CD4-positive, alpha-beta memory T cell (primary cell): ENCODE results near the gene SLC9A9. TPM values are rescaled to one million over a fixed set of nuclear protein-coding genes. Genes with fewer than 3 reads are reported as not detected.
"Not testable (repeated sequence)": the region's sequence is repeated elsewhere in the genome, so short reads cannot be mapped to it uniquely, and the experiment has no call there.

Experiments
- CTCF ChIA-PET: fragments of 350-600 bp; sonication (Branson Sonifier 250); formaldehyde crosslinking; loops from one replicate; lab custom pipeline; 2021; ENCODE audit warnings: inconsistent platforms; ENCODE audit not compliant: partially characterized antibody; lab: Charles Lee
- POLR2A ChIA-PET: fragments of 350-600 bp; sonication (Branson Sonifier 250); formaldehyde crosslinking; loops from one replicate; lab custom pipeline; 2021; ENCODE audit not compliant: partially characterized antibody; lab: Charles Lee
- DNase-seq, 5 donors: peaks; one replicate each; pipeline versions ENCODE4 v3.0.0 to v3.0.0-alpha.2; 2020 to 2022; ENCODE audit warnings: mixed read lengths in 1 of 5
- H3K27ac ChIP-seq: one replicate; pipeline ENCODE4 v1.7.0; 2013; ENCODE audit warnings: low read depth, low read length
- H3K27me3 ChIP-seq: 2 replicates; pipeline ENCODE4 v1.7.0; 2013; ENCODE audit warnings: mild to moderate bottlenecking, low read length, moderate library complexity; ENCODE audit not compliant: insufficient read depth
- H3K36me3 ChIP-seq: 2 replicates; pipeline ENCODE4 v1.7.0; 2013; ENCODE audit warnings: mild to moderate bottlenecking, low read length, moderate library complexity; ENCODE audit not compliant: insufficient read depth
- H3K4me1 ChIP-seq: 2 replicates; pipeline ENCODE4 v1.7.0; 2013; ENCODE audit warnings: mild to moderate bottlenecking, low read length, moderate library complexity; ENCODE audit not compliant: insufficient read depth
- H3K4me3 ChIP-seq, 2 donors: one replicate each; pipeline ENCODE4 v1.7.0; 2013; ENCODE audit warnings: low read length in 2 of 2, mild to moderate bottlenecking in 1 of 2
- H3K9me3 ChIP-seq, 2 donors: one replicate each; pipeline ENCODE4 v1.7.0; 2013; ENCODE audit warnings: low read length in 2 of 2, control low read depth in 1 of 2; ENCODE audit not compliant: control insufficient read depth in 1 of 2
- H3K27ac Mint-ChIP-seq, 7 donors: one replicate each; pipeline ENCODE4 v1.8.0; 2020 to 2021; ENCODE audit warnings: mixed read lengths in 7 of 7, mild to moderate bottlenecking in 6 of 7, inconsistent platforms in 3 of 7, moderate library complexity in 3 of 7
- H3K27me3 Mint-ChIP-seq, 2 donors: one replicate each; pipeline ENCODE4 v1.8.0; 2020 to 2021; ENCODE audit warnings: mixed read lengths in 2 of 2
- H3K36me3 Mint-ChIP-seq, 2 donors: one replicate each; pipeline ENCODE4 v1.8.0; 2020 to 2021; ENCODE audit warnings: mixed read lengths in 2 of 2, inconsistent platforms in 1 of 2, mild to moderate bottlenecking in 1 of 2
- H3K4me1 Mint-ChIP-seq, 4 donors: one replicate each; pipeline ENCODE4 v1.8.0; 2020 to 2021; ENCODE audit warnings: mixed read lengths in 4 of 4, mild to moderate bottlenecking in 1 of 4
- H3K4me3 Mint-ChIP-seq, 8 donors: one replicate each; pipeline ENCODE4 v1.8.0; 2020 to 2021; ENCODE audit warnings: mixed read lengths in 8 of 8, mild to moderate bottlenecking in 7 of 8, moderate library complexity in 6 of 8, inconsistent platforms in 3 of 8
- H3K9me3 Mint-ChIP-seq, 8 donors: one replicate each; pipeline ENCODE4 v1.8.0; 2020 to 2021; ENCODE audit warnings: mixed read lengths in 8 of 8, mild to moderate bottlenecking in 5 of 8, inconsistent platforms in 3 of 8, moderate library complexity in 1 of 8
- intact Hi-C: fragments of 100-400 bp; cut with micrococcal nuclease; formaldehyde crosslinking; loops from one replicate; pipeline ENCODE4 v1.15.1; 2023
- polyA plus RNA-seq, 2 donors: library from polyadenylated mRNA; unstranded; fragments of 300-500 nt; fragmentation: Illumina TruSeq; gene quantifications; one replicate each; pipeline ENCODE4 v1.2.3, GENCODE V29; 2021
- total RNA-seq, 2 experiments: library from RNA; stranded (reverse); gene quantifications; one replicate each; pipeline ENCODE4 v1.2.3, GENCODE V29; 2021

Gene SLC9A9
- total and polyA plus RNA-seq, 4 experiments from 2014 or later, result 30.8 to 35.5 (median 34.4) TPM

GRCh38 chr3:143529018-143529478 is 319.2 kb downstream of the SLC9A9 start:
- ChIA-PET CTCF (no interaction called here), POLR2A (no interaction called here)
- Histone ChIP-seq H3K9me3 (no peaks in the 10 kb centered on the region), H3K4me3 (no peak overlapping the region), H3K27me3 (no peaks in the 10 kb centered on the region), H3K36me3 (no peaks in the 10 kb centered on the region), H3K4me1 (no peaks in the 10 kb centered on the region), H3K27ac (no peak overlapping the region)
- no peaks in the 10 kb centered on the region for H3K4me1 Mint-ChIP-seq
- peaks cover 20 to 57% of the 10 kb centered on the region in 2 donors for H3K36me3 Mint-ChIP-seq
- peaks cover 0 to 5% (median 2%) of the 10 kb centered on the region in 8 donors for H3K9me3 Mint-ChIP-seq
- DNase-seq, result no peak
- intact Hi-C loops, result no loop called here
- no peaks in the 10 kb centered on the region for H3K27me3 Mint-ChIP-seq
- H3K4me3 Mint-ChIP-seq, result no peak overlapping the region
- no peak overlapping the region for H3K27ac Mint-ChIP-seq

DNA sequence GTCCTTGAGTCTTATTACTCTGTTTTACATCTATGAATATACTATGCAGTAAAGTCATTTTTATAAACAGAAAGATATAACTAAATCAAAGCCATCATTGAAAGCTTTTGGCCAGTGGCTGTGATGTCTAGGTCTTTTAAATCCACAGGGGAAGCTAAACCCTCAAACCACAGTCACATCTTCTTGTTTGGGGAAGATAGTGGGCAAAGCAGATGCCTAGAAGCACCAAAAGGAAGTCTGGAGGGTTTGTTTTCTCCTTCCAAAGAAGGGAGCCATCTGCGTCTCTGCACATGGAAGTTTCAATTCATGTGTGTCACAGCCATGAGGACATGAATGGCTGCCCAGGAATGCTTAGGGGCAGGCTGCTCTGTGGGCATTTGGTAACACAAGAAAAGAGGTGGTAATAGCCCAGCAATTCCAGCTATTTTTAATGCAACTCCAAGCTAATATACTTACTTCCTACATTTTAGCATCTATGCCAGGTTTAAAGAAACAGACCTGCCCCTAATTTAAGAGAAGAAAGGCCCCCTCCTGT is 322.2 kb downstream of the SLC9A9 start:
- H3K4me1 ChIP-seq, result no peaks in the 10 kb centered on the region
- intact Hi-C loops, result no loop called here
- CTCF ChIA-PET, result no interaction called here

GRCh38 chr3:143525408-143525807 is 322.9 kb downstream of the SLC9A9 start:
- no peak overlapping the region for H3K27ac Mint-ChIP-seq
- DNase-seq, result no peak
- H3K36me3 Mint-ChIP-seq, result peaks cover 17 to 50% of the 10 kb centered on the region in 2 donors
- Histone ChIP-seq H3K4me3 (no peak overlapping the region), H3K9me3 (no peaks in the 10 kb centered on the region), H3K4me1 (no peaks in the 10 kb centered on the region), H3K27ac (no peak overlapping the region), H3K36me3 (no peaks in the 10 kb centered on the region), H3K27me3 (no peaks in the 10 kb centered on the region)
- H3K9me3 Mint-ChIP-seq, result peaks cover 0 to 5% (median 2%) of the 10 kb centered on the region in 8 donors
- no peaks in the 10 kb centered on the region for H3K27me3 Mint-ChIP-seq
- intact Hi-C loops, result no loop called here
- POLR2A ChIA-PET, result no interaction called here
- H3K4me3 Mint-ChIP-seq, result no peak overlapping the region
- CTCF ChIA-PET, result no interaction called here
- peaks cover 0 to 2% (median 0%) of the 10 kb centered on the region in 4 donors for H3K4me1 Mint-ChIP-seq

More for the DNA sequence above, 322.2 kb downstream of the SLC9A9 start:
- H3K4me1 Mint-ChIP-seq, result no peaks in the 10 kb centered on the region
- no peak overlapping the region for H3K4me3 ChIP-seq
- H3K27me3 ChIP-seq, result no peaks in the 10 kb centered on the region
- DNase-seq, result no peak
- no peaks in the 10 kb centered on the region for H3K36me3 ChIP-seq
- POLR2A ChIA-PET, result no interaction called here
- peaks cover 20 to 57% of the 10 kb centered on the region in 2 donors for H3K36me3 Mint-ChIP-seq
- no peaks in the 10 kb centered on the region for H3K9me3 ChIP-seq
- no peaks in the 10 kb centered on the region for H3K27me3 Mint-ChIP-seq
- no peak overlapping the region for H3K27ac Mint-ChIP-seq
- no peak overlapping the region for H3K4me3 Mint-ChIP-seq
- no peak overlapping the region for H3K27ac ChIP-seq
- peaks cover 0 to 5% (median 2%) of the 10 kb centered on the region in 8 donors for H3K9me3 Mint-ChIP-seq

DNA sequence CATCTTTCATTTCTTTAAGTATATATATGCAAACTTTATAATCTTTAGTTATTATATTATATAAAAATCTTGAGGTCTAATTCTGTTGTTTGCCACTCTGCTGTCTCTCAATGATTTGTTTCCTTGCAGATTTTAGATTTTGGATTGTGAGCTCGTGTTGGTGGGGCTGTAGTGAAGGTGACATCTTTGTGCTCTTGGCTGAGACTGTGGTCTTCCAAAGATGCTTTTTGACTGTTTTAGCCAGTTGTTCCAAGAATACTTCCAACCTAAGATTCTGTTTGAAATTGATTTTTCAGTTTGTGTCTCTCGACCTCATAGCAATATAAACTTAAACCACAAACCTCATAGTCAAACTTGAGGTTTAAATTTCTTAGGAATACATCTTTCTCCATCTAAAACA is 326.5 kb downstream of the SLC9A9 start:
- Mint-ChIP-seq H3K36me3 (peaks cover 8 to 33% of the 10 kb centered on the region in 2 donors), H3K27me3 (no peaks in the 10 kb centered on the region), H3K9me3 (peaks cover 0 to 6% (median 1%) of the 10 kb centered on the region in 8 donors), H3K27ac (no peak overlapping the region), H3K4me3 (no peak overlapping the region), H3K4me1 (peaks cover 0 to 2% (median 0%) of the 10 kb centered on the region in 4 donors)
- no peak overlapping the region for H3K27ac ChIP-seq
- no peak for DNase-seq
- H3K36me3 ChIP-seq, result no peaks in the 10 kb centered on the region
- H3K9me3 ChIP-seq, result no peaks in the 10 kb centered on the region
- H3K27me3 ChIP-seq, result no peaks in the 10 kb centered on the region
- H3K4me1 ChIP-seq, result no peaks in the 10 kb centered on the region
- POLR2A ChIA-PET, result no interaction called here
- intact Hi-C loops, result no loop called here
- CTCF ChIA-PET, result no interaction called here
- no peak overlapping the region for H3K4me3 ChIP-seq

DNA sequence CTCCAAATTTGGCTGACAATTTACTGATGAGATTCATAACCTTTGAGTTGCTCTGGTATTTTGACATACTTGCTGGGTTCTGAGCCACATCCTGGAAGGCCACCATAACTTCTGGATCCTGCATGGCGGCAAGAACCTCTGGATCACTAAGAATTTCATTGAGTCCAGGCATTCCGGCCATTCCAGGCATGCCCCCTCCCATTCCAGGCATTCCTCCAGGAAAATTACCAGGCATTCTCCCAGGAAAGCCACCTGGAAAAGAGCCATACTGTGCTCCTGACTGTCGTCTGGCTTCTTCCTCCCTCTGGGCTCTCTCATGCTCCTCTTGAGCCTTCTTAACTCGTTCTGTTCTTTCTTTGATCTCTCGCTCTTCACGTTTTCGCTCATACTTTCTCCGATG is 331.1 kb downstream of the SLC9A9 start:
- H3K9me3 Mint-ChIP-seq, H3K9me3 ChIP-seq, H3K36me3 ChIP-seq, H3K27me3 Mint-ChIP-seq, intact Hi-C loops, CTCF ChIA-PET, H3K4me1 ChIP-seq, POLR2A ChIA-PET, H3K4me3 ChIP-seq, H3K4me3 Mint-ChIP-seq, H3K27me3 ChIP-seq, H3K4me1 Mint-ChIP-seq, H3K27ac ChIP-seq, DNase-seq: not testable (repeated sequence)
- H3K36me3 Mint-ChIP-seq, result peaks cover 9 to 13% of the 10 kb centered on the region in 2 donors
- H3K27ac Mint-ChIP-seq, result peak overlapping the region in 1 of 7 donors; percentile 67

DNA sequence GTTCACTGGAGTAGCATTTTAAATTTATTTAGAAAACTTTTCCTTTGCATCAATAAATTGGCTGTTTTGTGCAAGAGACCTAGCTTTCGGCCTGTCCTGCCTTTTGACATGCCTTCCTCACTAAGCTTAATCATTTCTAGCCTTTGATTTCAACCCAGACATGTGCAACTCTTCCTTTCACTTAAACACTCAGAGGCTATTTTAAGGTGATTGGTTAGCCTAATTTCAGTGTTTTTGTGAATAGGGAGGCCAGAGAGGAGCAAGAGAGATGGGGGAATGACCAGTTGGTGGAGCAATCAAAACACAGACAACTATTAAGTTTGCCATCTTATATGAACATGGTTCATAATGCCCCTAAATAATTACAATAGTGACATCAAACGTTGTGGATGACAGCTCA is 333.4 kb downstream of the SLC9A9 start:
- no peak overlapping the region for H3K4me3 Mint-ChIP-seq
- peaks cover 0 to 2% (median 0%) of the 10 kb centered on the region in 4 donors for H3K4me1 Mint-ChIP-seq
- no peak overlapping the region for H3K27ac Mint-ChIP-seq
- ChIA-PET CTCF (no interaction called here), POLR2A (no interaction called here)
- no peaks in the 10 kb centered on the region for H3K27me3 Mint-ChIP-seq
- Histone ChIP-seq H3K27me3 (no peaks in the 10 kb centered on the region), H3K4me3 (no peak overlapping the region), H3K27ac (no peak overlapping the region), H3K4me1 (no peaks in the 10 kb centered on the region), H3K9me3 (no peaks in the 10 kb centered on the region), H3K36me3 (no peaks in the 10 kb centered on the region)
- peaks cover 8 to 13% of the 10 kb centered on the region in 2 donors for H3K36me3 Mint-ChIP-seq
- intact Hi-C loops, result no loop called here
- no peak for DNase-seq
- H3K9me3 Mint-ChIP-seq, result peaks cover 0 to 2% (median 0%) of the 10 kb centered on the region in 8 donors

DNA sequence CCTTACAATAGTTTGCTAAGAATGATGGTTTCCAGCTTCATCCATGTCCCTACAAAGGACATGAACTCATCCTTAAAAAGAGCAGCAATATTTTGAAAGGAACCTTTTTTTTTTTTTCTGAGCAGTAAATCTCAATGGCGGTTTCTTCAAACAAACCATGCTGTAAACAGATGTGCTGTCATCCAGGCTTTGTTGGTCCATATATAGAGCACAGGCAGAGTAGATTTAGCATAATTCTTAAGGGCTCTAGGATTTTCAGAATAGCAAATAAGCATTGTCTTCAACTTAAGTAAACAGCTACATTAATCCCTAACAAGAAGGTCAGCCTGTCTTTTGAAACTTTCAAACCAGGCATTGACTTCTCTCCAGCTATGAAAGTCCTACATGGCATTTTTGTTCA is 334.2 kb downstream of the SLC9A9 start:
- ChIA-PET CTCF (no interaction called here), POLR2A (no interaction called here)
- Histone ChIP-seq H3K4me1 (no peaks in the 10 kb centered on the region), H3K9me3 (no peaks in the 10 kb centered on the region), H3K4me3 (no peak overlapping the region), H3K36me3 (no peaks in the 10 kb centered on the region), H3K27ac (no peak overlapping the region), H3K27me3 (no peaks in the 10 kb centered on the region)
- intact Hi-C loops, result no loop called here
- no peak for DNase-seq
- no peaks in the 10 kb centered on the region for H3K27me3 Mint-ChIP-seq
- peaks cover 3 to 7% of the 10 kb centered on the region in 2 donors for H3K36me3 Mint-ChIP-seq
- H3K9me3 Mint-ChIP-seq, result peaks cover 0 to 2% (median 0%) of the 10 kb centered on the region in 8 donors
- no peak overlapping the region for H3K27ac Mint-ChIP-seq
- H3K4me1 Mint-ChIP-seq, result peaks cover 0 to 2% (median 0%) of the 10 kb centered on the region in 4 donors
- H3K4me3 Mint-ChIP-seq, result no peak overlapping the region
